Keratinocyte (primary cell): Measurements from ENCODE around the gene ACOT7.

Source experiments
- EZH2 ChIP-seq: IDR thresholded peaks from one replicate; pipeline ENCODE4 v1.6.1; 2012; ENCODE audit warnings: inconsistent platforms, mild to moderate bottlenecking, low read length, moderate library complexity
- TF ChIP-seq, protein P1 (sequence below), 3 experiments: IDR thresholded peaks in 1 of 3; conservative IDR thresholded peaks in 1 of 3; optimal IDR thresholded peaks in 1 of 3; 2 replicates in 2 of 3; 3 replicates in 1 of 3; pipeline versions ENCODE3 to v1.5.1; 2011; ENCODE audit warnings: low read length in 3 of 3, mild to moderate bottlenecking in 3 of 3, moderate library complexity in 2 of 3, control low read depth in 1 of 3, inconsistent platforms in 1 of 3; ENCODE audit not compliant: insufficient read depth in 2 of 3; ENCODE audit errors: extremely low read depth in 1 of 3

DNA sequence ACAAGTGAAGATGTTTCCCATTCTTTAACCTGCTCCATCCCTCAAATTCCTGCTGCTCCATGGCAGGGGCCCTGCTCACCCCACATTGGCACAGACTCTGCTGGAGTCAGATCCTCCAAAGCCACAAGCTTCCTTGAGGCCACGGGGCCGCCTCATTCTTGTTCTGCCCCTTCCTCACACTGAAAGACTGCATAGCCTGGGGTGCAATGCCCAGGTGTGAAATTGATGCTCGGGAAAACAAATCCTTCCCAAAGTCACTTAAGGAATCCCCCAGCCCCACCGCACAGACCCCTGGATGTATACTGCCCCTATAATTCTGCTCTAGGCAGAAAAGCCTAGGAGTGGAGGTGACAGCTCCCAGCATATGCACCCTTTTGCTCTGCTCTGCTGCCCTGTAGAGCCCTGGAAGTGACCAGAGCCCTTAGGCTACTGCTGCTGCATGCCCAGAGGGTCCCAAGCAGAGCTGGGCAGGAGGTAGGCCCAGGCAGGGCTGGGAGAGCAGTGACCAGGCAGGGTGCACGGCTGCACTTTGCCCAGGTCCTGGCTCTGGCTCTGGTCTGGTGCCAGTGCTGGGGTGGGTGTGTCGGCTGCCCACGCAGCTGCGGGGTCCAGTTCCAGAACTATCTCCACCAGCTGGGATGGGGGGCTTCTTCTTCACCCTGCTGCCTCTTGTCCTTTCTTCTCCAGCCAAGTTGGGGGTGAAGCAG lies 24.5 kb upstream of the ACOT7 start:
- TF ChIP-seq, protein P1, sequence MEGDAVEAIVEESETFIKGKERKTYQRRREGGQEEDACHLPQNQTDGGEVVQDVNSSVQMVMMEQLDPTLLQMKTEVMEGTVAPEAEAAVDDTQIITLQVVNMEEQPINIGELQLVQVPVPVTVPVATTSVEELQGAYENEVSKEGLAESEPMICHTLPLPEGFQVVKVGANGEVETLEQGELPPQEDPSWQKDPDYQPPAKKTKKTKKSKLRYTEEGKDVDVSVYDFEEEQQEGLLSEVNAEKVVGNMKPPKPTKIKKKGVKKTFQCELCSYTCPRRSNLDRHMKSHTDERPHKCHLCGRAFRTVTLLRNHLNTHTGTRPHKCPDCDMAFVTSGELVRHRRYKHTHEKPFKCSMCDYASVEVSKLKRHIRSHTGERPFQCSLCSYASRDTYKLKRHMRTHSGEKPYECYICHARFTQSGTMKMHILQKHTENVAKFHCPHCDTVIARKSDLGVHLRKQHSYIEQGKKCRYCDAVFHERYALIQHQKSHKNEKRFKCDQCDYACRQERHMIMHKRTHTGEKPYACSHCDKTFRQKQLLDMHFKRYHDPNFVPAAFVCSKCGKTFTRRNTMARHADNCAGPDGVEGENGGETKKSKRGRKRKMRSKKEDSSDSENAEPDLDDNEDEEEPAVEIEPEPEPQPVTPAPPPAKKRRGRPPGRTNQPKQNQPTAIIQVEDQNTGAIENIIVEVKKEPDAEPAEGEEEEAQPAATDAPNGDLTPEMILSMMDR (optimal IDR thresholded peaks at IDR 0.05 in 1 of 3, IDR thresholded peaks at IDR 0.05 in 1 of 3, conservative IDR thresholded peaks at IDR 0.05 in 1 of 3; ENCODE audit: extremely low read depth in 1 of 3, insufficient read depth in 2 of 3, low read length in 3 of 3) = no peak
- no peak for TF ChIP-seq EZH2
